Brain microvascular endothelial cell (primary cell): ENCODE results near the gene IGSF21.

ENCODE experiments used
- DNase-seq: peaks from one replicate; pipeline ENCODE4 v3.0.0-alpha.2; 2020
- H3K27ac ChIP-seq: fragments of 250-450 bp; sonication (Bioruptor Pico); 2 replicates; pipeline ENCODE4 v1.5.1; 2020; ENCODE audit warnings: mild to moderate bottlenecking, moderate library complexity
- H3K27me3 ChIP-seq: fragments of 250-450 bp; sonication (Bioruptor Pico); replicated peaks from 2 replicates; pipeline ENCODE4 v1.5.1; 2020; ENCODE audit warnings: mild to moderate bottlenecking
- H3K36me3 ChIP-seq: fragments of 250-450 bp; sonication (Bioruptor Pico); replicated peaks from 2 replicates; pipeline ENCODE4 v1.5.1; 2020; ENCODE audit warnings: mild to moderate bottlenecking
- H3K4me3 ChIP-seq: 2 replicates; pipeline ENCODE4 v1.5.1; 2011; ENCODE audit warnings: low read depth, mild to moderate bottlenecking, control low read depth, low read length, moderate library complexity
- CTCF ChIP-seq: IDR thresholded peaks from 2 replicates; pipeline ENCODE4 v1.5.1; 2011; ENCODE audit warnings: low read depth, mild to moderate bottlenecking, moderate library complexity, low read length, control low read depth, inconsistent platforms; ENCODE audit errors: missing control alignments
- in situ Hi-C: cut with HindIII; loops from 2 replicates; pipeline ENCODE4 v1.10.0; 2017; ENCODE audit warnings: low sequenced_read_pairs, low pct_ligation_motif_present

Gene IGSF21

GRCh38 chr1:18264450-18265039 lies 156.9 kb downstream of the IGSF21 start:
- H3K27me3 ChIP-seq, result no peaks in the 10 kb centered on the region
- no peaks in the 10 kb centered on the region for H3K36me3 ChIP-seq
- in situ Hi-C loops, result no loop called here
- no peak overlapping the region for H3K4me3 ChIP-seq
- no peak for TF ChIP-seq CTCF
- no peak overlapping the region for H3K27ac ChIP-seq
- DNase-seq, result no peak

- Histone ChIP-seq H3K27ac (no peak overlapping the region), H3K27me3 (no peaks in the 10 kb centered on the region), H3K4me3 (no peak overlapping the region), H3K36me3 (no peaks in the 10 kb centered on the region)
- in situ Hi-C loops, result no loop called here
- no peak for TF ChIP-seq CTCF
- no peak for DNase-seq
These were observed 158.0 kb downstream of the IGSF21 start for GRCh38 chr1:18265641-18266040.

- H3K27me3 ChIP-seq, result no peaks in the 10 kb centered on the region
- no peaks in the 10 kb centered on the region for H3K36me3 ChIP-seq
- no peak for DNase-seq
- H3K4me3 ChIP-seq, result no peak overlapping the region
- TF ChIP-seq CTCF, result no peak
- in situ Hi-C loops, result no loop called here
- no peak overlapping the region for H3K27ac ChIP-seq
These were observed 158.8 kb downstream of the IGSF21 start for GRCh38 chr1:18266391-18266790.

- in situ Hi-C loops, result no loop called here
- Histone ChIP-seq H3K27me3 (no peaks in the 10 kb centered on the region), H3K4me3 (no peak overlapping the region), H3K27ac (no peak overlapping the region), H3K36me3 (no peaks in the 10 kb centered on the region)
- TF ChIP-seq CTCF, result no peak
- DNase-seq, result no peak
These were observed 163.7 kb downstream of the IGSF21 start for GRCh38 chr1:18271336-18271735.

- no peaks in the 10 kb centered on the region for H3K27me3 ChIP-seq
- TF ChIP-seq CTCF, result no peak
These were observed 171.3 kb downstream of the IGSF21 start for GRCh38 chr1:18278946-18279345.

More at GRCh38 chr1:18278946-18279345, 171.3 kb downstream of the IGSF21 start:
- Histone ChIP-seq H3K27ac (no peak overlapping the region), H3K4me3 (no peak overlapping the region), H3K36me3 (no peaks in the 10 kb centered on the region)
- DNase-seq, result no peak
- in situ Hi-C loops, result no loop called here
